Mesendoderm (in vitro differentiated cells): ENCODE results near the gene PURB.

Experiments
- DNase-seq: peaks from one replicate; pipeline ENCODE4 v3.0.0; 2013
- H2AK5ac ChIP-seq: 2 replicates; pipeline ENCODE4 v1.6.1; 2013; ENCODE audit warnings: low read length, inconsistent platforms
- H2BK120ac ChIP-seq: 2 replicates; pipeline ENCODE4 v1.6.1; 2013; ENCODE audit warnings: low read depth, mild to moderate bottlenecking, low read length, moderate library complexity, mixed read lengths
- H2BK15ac ChIP-seq: replicated peaks from 2 replicates; pipeline ENCODE4 v1.6.1; 2013; ENCODE audit warnings: low read depth, mild to moderate bottlenecking, moderate library complexity
- H2BK5ac ChIP-seq: 2 replicates; pipeline ENCODE4 v1.6.1; 2013; ENCODE audit warnings: low read length, inconsistent platforms
- H3K18ac ChIP-seq: 2 replicates; pipeline ENCODE4 v1.6.1; 2013; ENCODE audit warnings: mild to moderate bottlenecking, low read length, mixed read lengths
- H3K23ac ChIP-seq: one replicate; pipeline ENCODE4 v1.6.1; 2013; ENCODE audit warnings: low read length
- H3K27ac ChIP-seq: 2 replicates; pipeline ENCODE4 v1.5.1; 2013; ENCODE audit warnings: low read depth, mild to moderate bottlenecking, inconsistent platforms, low read length, moderate library complexity
- H3K27me3 ChIP-seq: 2 replicates; pipeline ENCODE4 v1.6.1; 2013; ENCODE audit warnings: low read length, control low read depth, mild to moderate bottlenecking, inconsistent platforms; ENCODE audit not compliant: insufficient read depth, poor library complexity
- H3K36me3 ChIP-seq: 2 replicates; pipeline ENCODE4 v1.6.1; 2013; ENCODE audit warnings: low read length, inconsistent platforms; ENCODE audit not compliant: control insufficient read depth, insufficient read depth
- H3K4ac ChIP-seq: one replicate; pipeline ENCODE4 v1.6.1; 2013; ENCODE audit warnings: low read depth, mild to moderate bottlenecking, low read length, moderate library complexity
- H3K4me1 ChIP-seq: 2 replicates; pipeline ENCODE4 v1.6.1; 2013; ENCODE audit warnings: low read depth, low read length, inconsistent platforms; ENCODE audit not compliant: control insufficient read depth
- H3K4me2 ChIP-seq: 2 replicates; pipeline ENCODE4 v1.6.1; 2013; ENCODE audit warnings: low read length
- H3K4me3 ChIP-seq: 2 replicates; pipeline ENCODE4 v1.5.1; 2013; ENCODE audit warnings: mild to moderate bottlenecking, low read length
- H3K56ac ChIP-seq: one replicate; pipeline ENCODE4 v1.6.1; 2013; ENCODE audit warnings: low read length
- H3K79me1 ChIP-seq: 2 replicates; pipeline ENCODE4 v1.6.1; 2013; ENCODE audit warnings: low read length, inconsistent platforms
- H3K79me2 ChIP-seq: 2 replicates; pipeline ENCODE4 v1.6.1; 2013; ENCODE audit warnings: mild to moderate bottlenecking, low read length; ENCODE audit not compliant: control insufficient read depth, insufficient read depth
- H3K9ac ChIP-seq: 2 replicates; pipeline ENCODE4 v1.6.1; 2013; ENCODE audit warnings: low read length, inconsistent platforms
- H4K5ac ChIP-seq: one replicate; pipeline ENCODE4 v1.6.1; 2013; ENCODE audit warnings: low read length
- H4K8ac ChIP-seq: one replicate; pipeline ENCODE4 v1.6.1; 2013; ENCODE audit warnings: low read depth, mild to moderate bottlenecking, control low read depth, low read length, moderate library complexity
- WGBS: extraction: QIAGEN DNeasy Blood & Tissue Kit; methylation state at CpG from one replicate; pipeline ENCODE4 v1.1.7; 2013; ENCODE audit warnings: low lambda C conversion rate, missing lambda C conversion rate; ENCODE audit not compliant: insufficient coverage; ENCODE audit errors: extremely low coverage; 5-methylcytosine and 5-hydroxymethylcytosine counted together

Gene PURB

DNA sequence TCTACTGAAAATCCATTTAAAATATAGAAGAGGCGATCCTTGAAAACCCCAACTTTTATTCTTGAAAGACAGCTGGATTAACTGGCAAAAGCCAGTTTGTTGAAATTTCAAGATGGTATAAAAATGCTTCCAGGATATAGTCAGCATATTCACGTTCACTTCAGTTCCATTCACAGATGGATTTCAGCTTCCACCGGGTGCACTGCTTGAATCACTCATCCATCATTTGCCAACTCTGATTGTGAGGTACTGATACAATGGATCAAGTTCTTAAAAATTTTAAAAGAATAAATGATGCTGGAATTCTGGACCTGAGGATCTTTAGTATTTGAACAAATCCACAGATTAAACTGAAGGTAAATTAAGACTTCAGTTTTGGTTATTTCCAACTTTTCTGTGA is 2.4 kb downstream of the PURB start:
- H3K4ac ChIP-seq, result no peak overlapping the region
- no peaks in the 10 kb centered on the region for H3K27me3 ChIP-seq
- peaks cover 16% of the 10 kb centered on the region for H3K4me1 ChIP-seq
- no peak overlapping the region for H2AK5ac ChIP-seq
- no peak overlapping the region for H4K5ac ChIP-seq
- H3K79me1 ChIP-seq, result peaks cover 19% of the 10 kb centered on the region
- no peak overlapping the region for H2BK5ac ChIP-seq
- no peak overlapping the region for H3K4me3 ChIP-seq
- no peak overlapping the region for H3K27ac ChIP-seq
- peak overlapping the region; percentile 28 for H3K9ac ChIP-seq
- H3K79me2 ChIP-seq, result peaks cover 34% of the 10 kb centered on the region
- H3K4me2 ChIP-seq, result peak overlapping the region; percentile 21
- H4K8ac ChIP-seq, result no peak overlapping the region
- no peaks in the 10 kb centered on the region for H3K36me3 ChIP-seq
- WGBS, result no CpG with 5 or more reads among the region's 3 CpGs
- H2BK120ac ChIP-seq, result no peak overlapping the region
- no peak for DNase-seq
- H3K56ac ChIP-seq, result no peak overlapping the region
- H3K18ac ChIP-seq, result no peak overlapping the region
- H2BK15ac ChIP-seq, result no peak overlapping the region
- no peak overlapping the region for H3K23ac ChIP-seq

GRCh38 chr7:44881610-44882009 is 3.7 kb downstream of the PURB start:
- H3K36me3 ChIP-seq, result no peaks in the 10 kb centered on the region
- no peak overlapping the region for H2BK15ac ChIP-seq
- H3K4me3 ChIP-seq, result peak overlapping the region; percentile 8
- H3K56ac ChIP-seq, result no peak overlapping the region
- DNase-seq, result no peak
- H3K27ac ChIP-seq, result no peak overlapping the region
- H3K4ac ChIP-seq, result no peak overlapping the region
- H3K4me1 ChIP-seq, result peaks cover 16% of the 10 kb centered on the region
- H2AK5ac ChIP-seq, result no peak overlapping the region
- no peaks in the 10 kb centered on the region for H3K27me3 ChIP-seq
- no peak overlapping the region for H4K5ac ChIP-seq
- H2BK5ac ChIP-seq, result no peak overlapping the region
- peak overlapping the region; percentile 45 for H3K9ac ChIP-seq
- peaks cover 19% of the 10 kb centered on the region for H3K79me1 ChIP-seq
- peak overlapping the region; percentile 30 for H3K4me2 ChIP-seq
- H4K8ac ChIP-seq, result no peak overlapping the region
- H2BK120ac ChIP-seq, result no peak overlapping the region
- peaks cover 34% of the 10 kb centered on the region for H3K79me2 ChIP-seq
- no peak overlapping the region for H3K18ac ChIP-seq
- no peak overlapping the region for H3K23ac ChIP-seq

DNA sequence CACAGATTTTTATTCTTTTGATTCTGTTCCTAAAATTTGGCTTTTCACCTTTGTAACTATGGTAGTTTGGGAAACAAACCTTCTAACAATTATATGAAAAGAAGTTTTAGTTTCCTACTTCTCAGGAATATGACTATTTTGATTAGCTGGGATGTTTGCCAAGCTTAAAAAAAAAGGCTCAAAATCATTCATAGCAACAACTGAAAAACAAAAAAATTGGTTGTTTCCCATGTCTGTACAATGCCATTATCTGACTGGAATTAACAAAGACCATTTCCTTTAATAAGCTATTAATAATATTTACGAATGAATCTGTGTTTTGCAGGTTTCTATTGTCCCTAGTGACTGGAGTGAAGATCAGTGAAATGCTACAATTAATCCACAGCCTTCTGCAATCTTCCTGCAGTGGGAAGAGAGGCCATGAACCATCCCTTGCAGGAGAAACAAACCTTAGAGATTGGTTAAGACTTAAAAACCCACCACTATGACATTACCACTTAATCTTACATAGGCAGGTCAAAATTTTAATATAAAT is 4.2 kb downstream of the PURB start:
- Histone ChIP-seq H3K4me3 (no peak overlapping the region), H3K79me2 (peaks cover 34% of the 10 kb centered on the region), H3K18ac (no peak overlapping the region), H3K4ac (no peak overlapping the region), H2BK120ac (no peak overlapping the region), H4K5ac (no peak overlapping the region), H3K56ac (no peak overlapping the region), H2AK5ac (no peak overlapping the region), H3K27ac (no peak overlapping the region), H3K4me1 (peaks cover 16% of the 10 kb centered on the region), H2BK15ac (no peak overlapping the region), H3K36me3 (no peaks in the 10 kb centered on the region), H3K9ac (peak overlapping the region; percentile 25), H3K79me1 (peaks cover 19% of the 10 kb centered on the region), H3K27me3 (no peaks in the 10 kb centered on the region), H3K23ac (no peak overlapping the region), H4K8ac (no peak overlapping the region), H2BK5ac (no peak overlapping the region), H3K4me2 (no peak overlapping the region)
- no peak for DNase-seq
- no CpG with 5 or more reads among the region's 1 CpG for WGBS

DNA sequence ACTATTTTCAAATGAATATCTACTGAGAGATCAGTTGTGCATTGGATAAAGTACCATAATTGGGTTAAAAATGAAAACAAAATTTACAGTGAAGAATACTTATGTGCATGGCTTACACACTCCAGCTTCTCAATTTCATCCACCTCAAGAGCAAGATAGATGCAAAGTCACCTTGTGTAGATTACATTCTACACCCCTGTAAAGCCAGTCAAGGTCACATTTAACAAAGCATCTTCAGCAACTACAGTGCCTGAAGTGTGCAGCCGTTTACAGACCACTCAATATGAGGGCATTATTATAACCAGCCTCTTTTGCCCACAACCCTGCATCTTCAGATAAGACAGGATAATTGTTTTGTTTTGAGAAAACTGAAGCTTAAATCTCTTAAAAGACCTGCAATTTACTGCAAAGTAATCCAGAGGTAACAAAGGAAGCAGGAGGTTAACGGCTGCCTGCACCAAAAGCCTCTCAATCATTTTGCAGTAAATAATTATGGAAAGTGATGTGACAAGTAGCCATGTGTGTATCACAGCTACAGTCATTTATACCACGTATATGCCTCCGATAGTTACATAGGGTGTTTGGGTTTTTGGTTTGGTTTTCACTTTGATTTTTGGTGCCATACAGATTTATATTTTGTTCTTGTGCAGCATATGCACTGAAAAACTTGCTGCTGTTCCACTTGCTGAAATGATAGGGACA is 4.9 kb downstream of the PURB start:
- no peaks in the 10 kb centered on the region for H3K27me3 ChIP-seq
- H4K5ac ChIP-seq, result no peak overlapping the region
- no peak for DNase-seq
- H2BK120ac ChIP-seq, result no peak overlapping the region
- H3K27ac ChIP-seq, result no peak overlapping the region
- no peak overlapping the region for H3K18ac ChIP-seq
- WGBS, result no CpG with 5 or more reads among the region's 4 CpGs
- peaks cover 19% of the 10 kb centered on the region for H3K79me1 ChIP-seq
- H3K56ac ChIP-seq, result peak overlapping the region; percentile 46
- no peak overlapping the region for H3K4ac ChIP-seq
- no peak overlapping the region for H4K8ac ChIP-seq
- H3K4me2 ChIP-seq, result no peak overlapping the region
- no peak overlapping the region for H2BK15ac ChIP-seq
- no peaks in the 10 kb centered on the region for H3K36me3 ChIP-seq
- no peak overlapping the region for H2BK5ac ChIP-seq
- peaks cover 14% of the 10 kb centered on the region for H3K4me1 ChIP-seq
- H2AK5ac ChIP-seq, result no peak overlapping the region
- H3K9ac ChIP-seq, result no peak overlapping the region
- H3K4me3 ChIP-seq, result no peak overlapping the region
- no peak overlapping the region for H3K23ac ChIP-seq
- peaks cover 34% of the 10 kb centered on the region for H3K79me2 ChIP-seq

DNA sequence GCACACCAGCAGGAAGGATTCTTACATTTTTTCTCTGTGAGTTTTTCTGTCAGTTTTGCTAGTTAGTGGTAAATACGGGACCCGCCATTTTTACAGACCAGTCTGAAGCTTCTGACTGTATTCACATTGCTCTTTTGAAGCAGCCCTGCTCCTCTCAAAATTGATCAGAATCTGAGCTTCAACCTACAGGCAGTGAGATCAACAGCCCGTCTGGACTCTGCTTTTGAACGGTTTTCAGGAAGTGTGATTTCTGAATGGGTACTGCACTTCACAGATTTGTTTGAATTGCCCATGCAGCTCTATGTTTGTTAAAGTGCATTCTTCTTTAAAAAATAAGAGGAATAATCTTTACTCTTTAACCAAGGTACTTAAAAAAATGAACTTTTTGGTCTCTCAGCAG is 8.9 kb downstream of the PURB start:
- H3K18ac ChIP-seq, result no peak overlapping the region
- no peak overlapping the region for H2BK120ac ChIP-seq
- peaks cover 5% of the 10 kb centered on the region for H3K79me1 ChIP-seq
- no peak overlapping the region for H4K5ac ChIP-seq
- H3K27ac ChIP-seq, result no peak overlapping the region
- no peak overlapping the region for H3K9ac ChIP-seq
- no CpG with 5 or more reads among the region's 4 CpGs for WGBS
- H4K8ac ChIP-seq, result no peak overlapping the region
- H2BK15ac ChIP-seq, result no peak overlapping the region
- no peak overlapping the region for H3K23ac ChIP-seq
- H3K56ac ChIP-seq, result no peak overlapping the region
- no peak overlapping the region for H2AK5ac ChIP-seq
- H3K36me3 ChIP-seq, result no peaks in the 10 kb centered on the region
- no peak overlapping the region for H2BK5ac ChIP-seq
- no peak for DNase-seq
- no peaks in the 10 kb centered on the region for H3K4me1 ChIP-seq
- H3K79me2 ChIP-seq, result peaks cover 4% of the 10 kb centered on the region
- no peaks in the 10 kb centered on the region for H3K27me3 ChIP-seq
- H3K4me2 ChIP-seq, result no peak overlapping the region
- no peak overlapping the region for H3K4me3 ChIP-seq
- no peak overlapping the region for H3K4ac ChIP-seq

DNA sequence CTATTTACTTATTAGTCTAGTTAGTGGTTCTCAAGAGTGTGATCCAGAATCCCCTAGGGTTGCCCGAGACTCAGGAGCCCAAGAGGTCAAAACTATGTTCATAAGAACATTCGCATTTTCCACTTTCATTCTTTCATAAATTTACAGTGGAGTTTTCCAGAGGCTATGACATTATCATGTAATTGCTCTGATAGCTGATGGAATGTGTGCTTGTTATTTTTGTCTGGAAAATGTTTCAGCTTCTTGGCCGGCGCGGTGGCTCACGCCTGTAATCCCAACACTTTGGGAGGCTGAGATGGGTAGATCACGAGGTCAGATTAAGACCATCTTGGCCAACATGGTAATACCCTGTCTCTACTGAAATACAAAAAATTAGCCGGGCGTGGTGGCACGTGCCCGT is 10.1 kb downstream of the PURB start:
- Histone ChIP-seq H3K79me1 (no peaks in the 10 kb centered on the region), H2BK5ac (no peak overlapping the region), H3K4me3 (no peak overlapping the region), H3K79me2 (no peaks in the 10 kb centered on the region), H2BK120ac (no peak overlapping the region), H2AK5ac (no peak overlapping the region), H3K9ac (no peak overlapping the region), H2BK15ac (no peak overlapping the region), H4K8ac (no peak overlapping the region), H3K36me3 (no peaks in the 10 kb centered on the region), H3K4me1 (no peaks in the 10 kb centered on the region), H3K27ac (no peak overlapping the region), H3K18ac (no peak overlapping the region), H3K4me2 (no peak overlapping the region), H4K5ac (no peak overlapping the region), H3K4ac (no peak overlapping the region), H3K27me3 (no peaks in the 10 kb centered on the region), H3K23ac (no peak overlapping the region), H3K56ac (no peak overlapping the region)
- no peak for DNase-seq
- WGBS, result no CpG with 5 or more reads among the region's 11 CpGs
